ENCODE measurements around the gene ITPR1.
"Not testable (repeated sequence)": the region's sequence is repeated elsewhere in the genome, so short reads cannot be mapped to it uniquely, and the experiment has no call there.

ITPR1 gene

GRCh38 chr3:4571690-4572334 is 78.7 kb downstream of the ITPR1 start:
- DNase-seq = no peak

GRCh38 chr3:4573153-4573552 is 80.0 kb downstream of the ITPR1 start:
- DNase-seq = no peak

GRCh38 chr3:4574426-4574965 is 81.3 kb downstream of the ITPR1 start:
- DNase-seq = no peak

GRCh38 chr3:4575381-4575780 is 82.2 kb downstream of the ITPR1 start:
- DNase-seq = no peak

- DNase-seq = no peak
Measured at GRCh38 chr3:4577721-4578120, 84.6 kb downstream of the ITPR1 start.

- DNase-seq = no peak
Measured at GRCh38 chr3:4580346-4581123, 87.4 kb downstream of the ITPR1 start.

GRCh38 chr3:4581124-4581424 is 87.9 kb downstream of the ITPR1 start:
- no peak for DNase-seq

GRCh38 chr3:4581498-4581897 is 88.3 kb downstream of the ITPR1 start:
- no peak for DNase-seq

- DNase-seq = no peak
Measured at GRCh38 chr3:4581920-4582611, 88.9 kb downstream of the ITPR1 start.

GRCh38 chr3:4582624-4583023 is 89.5 kb downstream of the ITPR1 start:
- no peak for DNase-seq

- DNase-seq = no peak
Measured at GRCh38 chr3:4583416-4583815, 90.3 kb downstream of the ITPR1 start.

GRCh38 chr3:4584456-4585249 is 91.5 kb downstream of the ITPR1 start:
- DNase-seq = no peak

- no peak for DNase-seq
Measured at GRCh38 chr3:4586381-4586780, 93.2 kb downstream of the ITPR1 start.

GRCh38 chr3:4587061-4587837 is 94.1 kb downstream of the ITPR1 start:
- DNase-seq = no peak

GRCh38 chr3:4587838-4588105 is 94.6 kb downstream of the ITPR1 start:
- no peak for DNase-seq

- DNase-seq = no peak
Measured at GRCh38 chr3:4588466-4588865, 95.3 kb downstream of the ITPR1 start.

- DNase-seq = no peak
Measured at GRCh38 chr3:4589475-4590097, 96.4 kb downstream of the ITPR1 start.

- not testable (repeated sequence) for DNase-seq
Measured at GRCh38 chr3:4590849-4591248, 97.7 kb downstream of the ITPR1 start.

- DNase-seq = no peak
Measured at GRCh38 chr3:4591669-4592068, 98.5 kb downstream of the ITPR1 start.

- no peak for DNase-seq
Measured at GRCh38 chr3:4593014-4593413, 99.9 kb downstream of the ITPR1 start.

- DNase-seq = no peak
Measured at GRCh38 chr3:4595710-4596113, 102.6 kb downstream of the ITPR1 start.

- DNase-seq = no peak
Measured at GRCh38 chr3:4596612-4597011, 103.5 kb downstream of the ITPR1 start.
